Stimulated activated effector memory CD8-positive, alpha-beta T cell treated with anti-CD3 and anti-CD28 coated beads, Interleukin-12 subunit alpha, Interleukin-12 subunit beta, amount 100 ng/mL, for 72 hours (primary cell): Measurements from ENCODE around the gene USPL1.
A peak's percentile ranks its signal among the peaks of the same experiment; 100 is the strongest.

Experiments
- ATAC-seq: fragments of 150-1000 bp; cut with Tn5 transposase; 2 replicates; pipeline ENCODE4 v1.10.0; 2021
- DNase-seq, 2 donors: peaks; one replicate each; pipeline ENCODE4 v3.0.0; 2021 to 2022; ENCODE audit warnings: low spot score in 2 of 2
- H3K27ac Mint-ChIP-seq: one replicate; pipeline ENCODE4 v1.8.0; 2022; ENCODE audit warnings: mild to moderate bottlenecking, mixed read lengths
- H3K36me3 Mint-ChIP-seq: one replicate; pipeline ENCODE4 v1.8.0; 2022; ENCODE audit warnings: mild to moderate bottlenecking, mixed read lengths
- H3K4me1 Mint-ChIP-seq: one replicate; pipeline ENCODE4 v1.8.0; 2022; ENCODE audit warnings: mixed read lengths
- H3K4me3 Mint-ChIP-seq: one replicate; pipeline ENCODE4 v1.8.0; 2022; ENCODE audit warnings: mild to moderate bottlenecking, mixed read lengths
- H3K9me3 Mint-ChIP-seq: one replicate; pipeline ENCODE4 v1.8.0; 2022; ENCODE audit warnings: mixed read lengths

The USPL1 gene

DNA sequence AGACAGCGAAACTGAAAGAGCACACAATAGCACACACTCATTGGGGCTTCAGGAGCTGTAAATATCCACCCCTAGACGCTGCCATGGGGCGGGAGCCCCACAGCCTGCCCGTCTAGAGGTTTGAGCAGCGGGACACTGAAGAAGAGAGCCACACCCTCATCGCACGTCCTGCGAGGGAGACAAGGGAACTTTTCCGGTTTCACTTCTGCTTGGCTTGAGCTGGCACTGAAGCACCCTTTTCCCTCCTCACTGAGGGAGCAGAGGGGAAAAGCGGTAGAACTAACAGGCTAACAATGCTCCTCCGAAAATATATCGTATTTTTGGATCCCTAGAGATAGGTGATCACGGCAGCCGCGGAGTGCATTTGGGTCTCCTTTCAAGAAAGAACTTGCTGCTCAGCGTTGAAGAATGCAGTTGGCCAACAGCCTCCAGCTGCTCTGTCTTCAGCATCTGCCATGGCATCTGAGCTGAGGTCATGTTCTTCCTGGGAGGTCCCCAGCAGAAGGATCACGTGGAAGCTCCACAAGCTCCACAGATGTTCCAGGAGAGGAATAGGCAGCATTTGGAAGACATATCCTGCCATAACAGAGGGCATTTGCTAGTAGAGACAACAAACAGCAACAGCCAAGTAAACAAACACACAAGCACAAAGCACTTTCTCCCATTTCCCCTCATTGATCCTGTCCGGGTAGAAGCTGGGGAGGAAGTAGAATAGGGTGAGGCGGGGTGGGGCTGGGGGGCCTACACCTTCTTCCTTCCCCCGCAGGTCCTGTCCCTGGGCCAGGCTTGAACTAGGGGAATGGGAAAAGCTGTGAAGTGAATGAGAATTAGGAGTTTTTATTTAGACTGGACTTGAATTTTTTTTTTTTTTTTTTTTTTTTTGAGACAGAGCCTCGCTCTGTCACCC lies 72.8 kb downstream of the USPL1 start:
- Mint-ChIP-seq H3K4me3 (peak overlapping the region; percentile 66), H3K4me1 (peaks cover 10% of the 10 kb centered on the region), H3K27ac (peak overlapping the region; percentile 73), H3K36me3 (no peaks in the 10 kb centered on the region), H3K9me3 (no peaks in the 10 kb centered on the region)
- ATAC-seq (peak; percentile 70), DNase-seq (no peak)

DNA sequence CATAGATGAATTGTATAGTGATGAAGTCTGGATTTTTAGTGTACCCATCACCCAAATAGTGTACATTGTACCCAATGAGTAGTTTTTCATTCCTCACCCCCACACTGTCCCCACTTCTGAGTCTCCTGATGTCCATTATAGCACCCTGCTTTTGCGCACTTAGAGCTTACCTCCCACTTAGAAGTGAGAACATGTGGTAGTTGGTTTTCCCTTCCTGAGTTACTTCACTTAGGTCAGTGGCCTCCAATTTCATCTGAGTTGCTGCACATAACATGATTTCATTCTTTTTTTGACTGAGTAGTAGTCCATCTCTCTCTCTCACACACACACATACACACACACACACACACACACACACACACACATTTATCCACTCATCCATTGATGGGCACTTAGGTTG lies 74.4 kb downstream of the USPL1 start:
- DNase-seq (no peak), ATAC-seq (peak; percentile 21)
- Mint-ChIP-seq H3K27ac (no peak overlapping the region), H3K4me1 (peaks cover 26% of the 10 kb centered on the region), H3K36me3 (no peaks in the 10 kb centered on the region), H3K9me3 (no peaks in the 10 kb centered on the region), H3K4me3 (no peak overlapping the region)

DNA sequence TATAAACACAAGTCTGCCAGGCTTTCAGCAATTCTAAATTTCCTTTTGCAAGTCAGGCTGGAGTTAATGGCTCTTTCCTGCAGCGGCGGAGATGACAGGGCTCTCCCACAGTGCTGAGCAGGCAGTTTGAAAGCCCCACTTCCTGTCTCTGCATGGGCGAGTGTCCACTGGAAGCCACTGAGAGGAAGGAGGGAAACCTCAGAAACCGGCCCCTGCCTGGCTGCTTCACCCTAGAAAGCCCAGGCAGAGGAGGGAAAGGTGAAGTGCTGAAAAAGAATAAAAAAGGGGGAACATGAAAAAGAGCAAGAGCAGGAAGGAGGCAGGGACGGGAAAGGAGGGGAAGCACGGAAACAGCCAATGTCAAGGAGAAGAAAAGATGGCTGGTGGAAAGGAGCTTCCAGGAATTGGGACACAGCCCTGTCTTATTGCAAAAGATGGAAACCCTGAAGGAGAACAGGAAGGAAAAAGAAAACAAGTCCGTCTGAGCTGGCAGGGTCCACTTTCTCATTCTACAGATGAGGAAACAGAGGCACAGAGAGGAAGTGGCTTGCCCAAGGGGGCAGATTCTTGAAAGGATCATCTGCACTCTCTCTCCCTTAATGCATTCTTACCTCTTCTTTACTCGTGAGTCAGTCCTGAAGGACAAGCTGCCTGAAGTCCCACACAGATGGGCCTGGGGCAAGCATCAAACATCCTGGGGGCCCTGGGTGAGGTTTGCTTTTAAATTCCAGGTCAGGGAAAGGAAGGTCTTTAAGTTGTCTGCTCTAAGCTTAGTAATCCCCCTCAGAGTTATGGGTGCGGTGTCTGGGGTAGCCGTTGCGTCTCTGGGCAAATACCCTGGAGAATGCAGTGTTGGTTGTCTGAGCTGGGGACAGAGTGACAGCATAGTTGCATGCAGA lies 78.8 kb downstream of the USPL1 start:
- peak overlapping the region; percentile 52 for H3K4me3 Mint-ChIP-seq
- no peaks in the 10 kb centered on the region for H3K9me3 Mint-ChIP-seq
- peak overlapping the region; percentile 27 for H3K27ac Mint-ChIP-seq
- peak; percentile 80 for ATAC-seq
- H3K36me3 Mint-ChIP-seq, result no peaks in the 10 kb centered on the region
- no peak for DNase-seq
- peaks cover 34% of the 10 kb centered on the region for H3K4me1 Mint-ChIP-seq

DNA sequence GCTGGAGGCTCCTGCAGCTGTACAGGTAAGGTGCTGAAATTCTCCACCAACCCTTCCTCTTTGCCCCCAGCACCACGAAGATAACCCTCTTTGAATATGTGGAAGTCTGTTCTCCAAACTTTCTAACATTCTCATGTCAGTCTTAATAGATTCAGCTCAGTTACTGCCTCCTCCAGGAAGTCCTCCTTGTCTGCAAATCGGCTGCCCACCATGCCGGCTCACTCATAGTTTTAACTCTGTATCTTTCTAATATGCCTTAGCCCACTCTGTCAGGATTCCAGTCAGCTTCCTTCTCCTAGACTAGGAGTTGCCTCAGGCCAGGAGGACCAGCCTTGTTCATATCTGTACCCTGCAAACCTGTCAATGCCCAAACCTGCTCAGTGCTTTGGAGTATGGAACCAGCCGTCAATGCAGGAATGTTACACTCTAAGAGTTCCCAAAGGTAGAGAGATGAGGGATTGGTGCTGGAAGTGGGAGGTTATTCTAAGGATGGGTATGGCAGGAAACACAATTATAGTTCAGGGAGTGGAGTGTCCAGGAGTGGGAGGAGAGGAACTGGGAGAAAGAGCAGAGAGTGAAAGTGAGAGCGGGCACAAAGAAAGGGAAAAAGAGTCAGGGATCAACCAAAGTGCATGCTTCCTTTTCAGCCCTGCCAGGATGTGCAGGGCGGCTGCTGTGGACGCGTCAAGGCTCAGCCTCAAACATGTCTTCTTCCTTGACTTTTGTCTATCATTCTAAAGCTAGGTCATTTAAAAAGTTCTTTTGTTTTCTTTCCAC lies 79.6 kb downstream of the USPL1 start:
- H3K4me3 Mint-ChIP-seq, result no peak overlapping the region
- H3K27ac Mint-ChIP-seq, result no peak overlapping the region

DNA sequence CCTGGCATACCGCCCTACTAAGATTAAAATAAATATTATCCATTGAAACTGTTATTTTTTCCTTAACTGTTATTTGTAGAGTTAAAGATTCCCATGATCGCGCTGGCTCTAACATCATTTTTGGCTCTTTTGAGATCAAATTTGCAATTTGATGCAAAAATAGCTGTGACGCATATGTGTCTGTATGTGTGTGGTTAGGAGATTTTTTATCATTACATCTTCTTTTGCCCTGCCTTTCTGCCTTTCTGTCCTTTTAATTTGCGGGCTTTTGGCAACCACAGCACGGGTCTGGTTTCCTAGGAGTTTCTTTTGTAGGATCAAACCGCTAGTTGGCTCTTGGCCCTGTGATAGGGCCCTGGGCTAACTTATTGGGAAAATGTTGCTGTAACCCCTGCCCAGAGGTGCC lies 80.3 kb downstream of the USPL1 start:
- Mint-ChIP-seq H3K36me3 (no peaks in the 10 kb centered on the region), H3K9me3 (no peaks in the 10 kb centered on the region), H3K27ac (no peak overlapping the region), H3K4me1 (peaks cover 34% of the 10 kb centered on the region), H3K4me3 (no peak overlapping the region)
- DNase-seq (no peak), ATAC-seq (no peak)

More for the DNA sequence above, 79.6 kb downstream of the USPL1 start:
- H3K4me1 Mint-ChIP-seq, result peaks cover 34% of the 10 kb centered on the region
- no peak for DNase-seq
- no peaks in the 10 kb centered on the region for H3K9me3 Mint-ChIP-seq
- H3K36me3 Mint-ChIP-seq, result no peaks in the 10 kb centered on the region
- no peak for ATAC-seq

DNA sequence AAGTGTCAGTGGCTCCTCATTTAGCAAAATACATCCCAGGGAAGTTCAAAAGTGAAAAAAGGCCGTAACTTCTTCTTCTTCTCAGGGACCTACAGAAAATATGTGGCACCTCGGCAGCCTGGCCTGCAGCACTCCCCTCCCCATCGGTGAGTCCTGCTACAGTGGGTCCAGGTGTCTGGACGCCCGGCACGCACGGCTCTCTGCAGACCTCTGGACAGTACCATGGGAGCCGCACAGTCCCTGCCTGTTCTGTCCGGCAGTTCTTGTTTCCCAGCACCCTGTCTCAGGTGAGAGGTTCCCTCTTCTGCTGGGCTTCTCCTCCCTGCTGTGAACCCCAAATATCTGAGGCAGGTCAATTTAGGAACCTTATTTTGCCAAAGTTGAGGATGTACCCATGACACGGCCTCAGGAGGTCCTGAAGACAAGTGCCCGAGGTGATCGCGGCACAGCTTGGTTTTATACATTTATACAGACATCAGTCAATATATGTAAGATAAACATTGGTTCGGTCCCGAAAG lies 80.8 kb downstream of the USPL1 start:
- DNase-seq, result no peak
- no peaks in the 10 kb centered on the region for H3K9me3 Mint-ChIP-seq
- H3K36me3 Mint-ChIP-seq, result no peaks in the 10 kb centered on the region
- H3K4me1 Mint-ChIP-seq, result peaks cover 34% of the 10 kb centered on the region
- no peak overlapping the region for H3K27ac Mint-ChIP-seq
- ATAC-seq, result no peak
- no peak overlapping the region for H3K4me3 Mint-ChIP-seq

DNA sequence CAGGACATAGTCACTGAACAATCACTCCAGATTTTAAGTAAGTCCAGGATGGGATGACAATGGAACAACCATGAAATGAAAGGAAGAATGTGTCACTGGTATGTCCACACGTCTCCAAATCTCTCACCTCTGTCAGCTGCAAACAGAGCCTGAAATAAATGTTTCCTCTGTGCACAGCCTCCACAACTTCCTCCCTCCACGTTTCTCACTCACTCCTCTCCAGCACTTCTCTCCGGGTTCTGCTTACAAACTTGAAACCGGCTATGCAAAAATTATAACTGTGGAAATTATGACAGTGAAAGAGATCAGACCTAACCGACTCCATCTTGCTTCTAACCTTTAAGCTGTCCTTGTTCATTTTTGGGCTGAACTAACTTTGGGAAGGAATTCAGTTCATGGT lies 82.6 kb downstream of the USPL1 start:
- ATAC-seq (no peak), DNase-seq (no peak)
- Mint-ChIP-seq H3K4me3 (no peak overlapping the region), H3K27ac (no peak overlapping the region), H3K9me3 (no peaks in the 10 kb centered on the region), H3K36me3 (no peaks in the 10 kb centered on the region), H3K4me1 (peaks cover 33% of the 10 kb centered on the region)

DNA sequence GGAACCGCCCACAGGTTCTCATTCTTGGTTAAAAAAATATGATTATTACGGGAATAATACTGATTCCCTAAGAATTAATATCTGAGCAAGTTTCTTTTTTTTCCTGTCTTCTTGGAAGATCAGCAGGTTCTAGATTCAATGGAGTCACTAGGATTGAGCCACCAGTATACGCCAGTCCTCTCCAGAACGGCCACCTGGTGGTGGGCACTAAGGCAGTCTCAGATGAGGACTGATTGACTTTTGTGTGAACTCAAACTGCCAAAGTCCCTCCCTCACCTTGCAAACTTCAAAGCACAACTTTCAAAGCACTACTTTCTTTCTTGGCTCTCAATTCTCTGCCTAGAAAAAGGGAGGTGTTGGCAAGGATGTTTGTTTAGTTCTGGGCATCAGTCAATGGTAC lies 84.3 kb downstream of the USPL1 start:
- Mint-ChIP-seq H3K27ac (no peak overlapping the region), H3K4me3 (no peak overlapping the region), H3K9me3 (no peaks in the 10 kb centered on the region), H3K4me1 (peaks cover 17% of the 10 kb centered on the region), H3K36me3 (no peaks in the 10 kb centered on the region)
- no peak for ATAC-seq
- no peak for DNase-seq

DNA sequence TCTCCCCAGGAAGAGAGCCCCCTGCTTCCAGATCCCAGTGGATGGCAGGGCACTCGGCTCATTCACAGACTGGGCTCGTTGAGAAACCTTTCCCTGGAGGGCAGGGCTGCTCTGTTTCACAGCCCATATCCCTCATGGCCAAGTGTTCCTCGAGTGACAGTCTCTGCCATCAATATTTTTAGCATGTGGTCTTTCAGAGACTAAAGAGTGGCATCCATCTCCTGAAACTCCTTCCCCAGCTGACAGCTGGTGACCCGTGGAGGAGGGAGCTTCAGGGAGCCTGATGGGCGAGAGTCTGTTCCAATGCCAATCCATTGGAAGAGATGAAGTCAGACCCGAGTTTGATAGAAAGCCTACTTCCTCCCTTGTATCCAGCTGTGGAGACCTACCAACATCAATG lies 86.9 kb downstream of the USPL1 start:
- no peak for ATAC-seq
- DNase-seq, result no peak
- Mint-ChIP-seq H3K4me3 (no peak overlapping the region), H3K27ac (no peak overlapping the region), H3K9me3 (no peaks in the 10 kb centered on the region), H3K36me3 (no peaks in the 10 kb centered on the region), H3K4me1 (peaks cover 16% of the 10 kb centered on the region)

DNA sequence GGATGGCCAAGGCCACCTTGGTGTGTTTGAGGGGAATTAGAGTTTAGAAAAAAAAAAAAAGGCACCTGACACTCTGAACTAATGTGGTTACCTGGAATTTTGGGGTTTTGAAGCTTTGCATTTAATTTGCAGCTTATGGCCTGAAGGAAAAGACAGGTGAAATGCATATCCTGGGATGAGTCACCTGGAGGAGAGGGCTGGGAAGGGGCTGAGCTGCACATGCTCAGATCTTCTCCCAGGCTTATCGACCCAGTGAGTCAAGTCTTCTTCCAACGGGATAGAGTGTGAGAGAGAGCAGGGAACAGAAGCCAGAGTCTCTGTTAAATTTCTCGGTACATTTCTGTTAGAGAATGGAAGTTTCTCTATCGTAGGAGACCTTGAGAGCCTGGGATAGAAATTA lies 88.0 kb downstream of the USPL1 start:
- ATAC-seq (no peak), DNase-seq (no peak)
- Mint-ChIP-seq H3K36me3 (no peaks in the 10 kb centered on the region), H3K9me3 (no peaks in the 10 kb centered on the region), H3K4me3 (no peak overlapping the region), H3K4me1 (peaks cover 10% of the 10 kb centered on the region), H3K27ac (no peak overlapping the region)

DNA sequence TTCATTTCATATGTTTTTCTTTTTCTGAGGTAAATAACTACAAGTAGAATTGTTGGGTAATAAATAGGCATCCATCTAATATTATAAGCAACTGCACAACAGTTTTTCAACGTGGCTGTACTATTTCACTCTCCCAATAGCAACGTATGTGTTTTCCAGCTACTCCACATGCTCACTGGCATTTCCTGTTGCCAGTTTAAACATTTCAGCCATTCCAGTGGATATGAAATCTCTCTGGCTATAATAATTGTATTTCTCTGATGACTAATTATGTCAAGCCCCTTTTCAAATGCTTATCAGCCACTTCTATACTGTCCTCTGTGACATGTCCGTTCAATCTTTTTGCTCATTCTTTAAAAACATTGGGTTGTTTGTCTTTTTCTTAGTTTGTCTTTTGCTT lies 90.8 kb downstream of the USPL1 start:
- DNase-seq (no peak), ATAC-seq (no peak)
- Mint-ChIP-seq H3K4me3 (no peak overlapping the region), H3K36me3 (no peaks in the 10 kb centered on the region), H3K9me3 (no peaks in the 10 kb centered on the region), H3K4me1 (peaks cover 28% of the 10 kb centered on the region), H3K27ac (no peak overlapping the region)
